SK-N-SH (cell line): Measurements from ENCODE around the gene POGZ. TPM values are rescaled to one million over a fixed set of nuclear protein-coding genes. Genes with fewer than 3 reads are reported as not detected.

ENCODE experiments used
- CTCF ChIA-PET: fragments of 300-600, 350-600 bp; formaldehyde crosslinking; extraction: SDS; loops from one replicate; lab custom pipeline; 2021; lab: Yijun Ruan, JAX
- POLR2A ChIA-PET: fragments of 350-600 bp; sonication (Branson Sonifier 250); formaldehyde crosslinking; extraction: SDS; loops from one replicate; lab custom pipeline; 2020; ENCODE audit warnings: antibody characterized with exemption, inconsistent platforms; lab: Yijun Ruan, JAX
- DNase-seq: peaks from one replicate; pipeline ENCODE4 v3.0.0; 2012
- H2AFZ ChIP-seq: fragments of 200-600 bp; sonication (generic); 2 replicates; pipeline ENCODE4 v1.8.1; 2016; ENCODE audit warnings: antibody characterized with exemption, mild to moderate bottlenecking, low read depth
- H3F3A ChIP-seq: fragments of 200-600 bp; sonication (generic); replicated peaks from 2 replicates; pipeline ENCODE3; 2016; ENCODE audit warnings: antibody characterized with exemption, mild to moderate bottlenecking; ENCODE audit not compliant: insufficient read depth
- H3K27ac ChIP-seq, 2 experiments: fragments of 200-500 bp in 1 of 2; fragments of 200-600 bp in 1 of 2; sonication (Bioruptor generic) in 1 of 2; sonication (generic), shearing (Covaris generic) in 1 of 2; 2 replicates each; pipeline versions ENCODE4 v1.5.1 to v1.6.1; 2014 to 2016; ENCODE audit warnings: low read depth in 2 of 2, inconsistent platforms in 1 of 2, low read length in 1 of 2, mild to moderate bottlenecking in 1 of 2, mixed read lengths in 1 of 2
- H3K27me3 ChIP-seq: fragments of 200-600 bp; sonication (generic), shearing (Covaris generic); 2 replicates; pipeline ENCODE4 v1.6.1; 2016; ENCODE audit warnings: mixed run types; ENCODE audit not compliant: insufficient read depth
- H3K36me3 ChIP-seq, 2 experiments: fragments of 200-500 bp in 1 of 2; fragments of 200-600 bp in 1 of 2; sonication (Bioruptor generic) in 1 of 2; sonication (generic) in 1 of 2; replicated peaks in 1 of 2; 2 replicates each; pipeline versions ENCODE3 to v1.5.1; 2014 to 2016; ENCODE audit warnings: low read length in 1 of 2, mild to moderate bottlenecking in 1 of 2; ENCODE audit not compliant: insufficient read depth in 2 of 2, control insufficient read depth in 1 of 2
- H3K4me1 ChIP-seq, 2 experiments: fragments of 200-500 bp in 1 of 2; fragments of 200-600 bp in 1 of 2; sonication (Bioruptor generic) in 1 of 2; sonication (generic), shearing (Covaris generic) in 1 of 2; 2 replicates each; pipeline versions ENCODE4 v1.5.1 to v1.6.1; 2014 to 2016; ENCODE audit warnings: low read depth in 1 of 2, low read length in 1 of 2, mixed run types in 1 of 2; ENCODE audit not compliant: insufficient read depth in 2 of 2, control insufficient read depth in 1 of 2
- H3K4me2 ChIP-seq: fragments of 200-600 bp; sonication (generic), shearing (Covaris generic); 2 replicates; pipeline ENCODE4 v1.6.1; 2017; ENCODE audit warnings: mixed run types
- H3K4me3 ChIP-seq, 2 experiments: fragments of 200-500 bp in 1 of 2; fragments of 200-600 bp in 1 of 2; sonication (Bioruptor generic) in 1 of 2; sonication (generic), shearing (Covaris generic) in 1 of 2; 2 replicates each; pipeline versions ENCODE4 v1.5.1 to v1.8.1; 2014 to 2016; ENCODE audit warnings: low read depth in 2 of 2, inconsistent platforms in 1 of 2, low read length in 1 of 2, mild to moderate bottlenecking in 1 of 2, mixed read lengths in 1 of 2, moderate library complexity in 1 of 2
- H3K79me2 ChIP-seq: fragments of 200-600 bp; sonication (generic); 2 replicates; pipeline ENCODE4 v1.8.1; 2017; ENCODE audit warnings: mild to moderate bottlenecking; ENCODE audit not compliant: insufficient read depth
- H3K9ac ChIP-seq: fragments of 200-600 bp; sonication (generic); 2 replicates; pipeline ENCODE4 v1.6.1; 2017; ENCODE audit warnings: mixed run types
- H3K9me2 ChIP-seq: fragments of 200-600 bp; sonication (generic); 2 replicates; pipeline ENCODE4 v1.6.1; 2017; ENCODE audit warnings: mixed run types
- H3K9me3 ChIP-seq: fragments of 200-600 bp; sonication (generic); 2 replicates; pipeline ENCODE4 v1.6.1; 2017; ENCODE audit warnings: mixed run types, mild to moderate bottlenecking, moderate library complexity
- H4K20me1 ChIP-seq: fragments of 200-600 bp; sonication (generic); 2 replicates; pipeline ENCODE4 v1.6.1; 2017; ENCODE audit warnings: mild to moderate bottlenecking, mixed run types; ENCODE audit not compliant: insufficient read depth
- CTCF ChIP-seq: fragments of 200-600 bp; sonication (generic); IDR thresholded peaks from 2 replicates; pipeline ENCODE4 v1.6.1; 2017; ENCODE audit warnings: antibody characterized with exemption, mild to moderate bottlenecking, moderate library complexity
- EZH2phosphoT487 ChIP-seq: fragments of 200-600 bp; sonication (generic); IDR thresholded peaks from 2 replicates; pipeline ENCODE4 v1.6.1; 2017; ENCODE audit warnings: low read depth, mixed run types, mild to moderate bottlenecking, antibody characterized with exemption, moderate library complexity, borderline replicate concordance
- FOXM1 ChIP-seq: IDR thresholded peaks from 2 replicates; pipeline ENCODE4 v1.4.0; 2012; ENCODE audit warnings: low read depth, mild to moderate bottlenecking
- GABPA ChIP-seq: IDR thresholded peaks from 2 replicates; pipeline ENCODE4 v1.4.0; 2012; ENCODE audit warnings: low read depth, mild to moderate bottlenecking
- GATA2 ChIP-seq: sonication (generic); formaldehyde crosslinking; IDR thresholded peaks from 2 replicates; pipeline ENCODE4 v1.5.0; 2020; ENCODE audit warnings: mild to moderate bottlenecking, missing genetic modification reagents
- IRF3 ChIP-seq: fragments of 150-350 bp; IDR thresholded peaks from 2 replicates; pipeline ENCODE4 v1.6.1; 2016; ENCODE audit warnings: mild to moderate bottlenecking, low read depth, low read length
- JUND ChIP-seq: IDR thresholded peaks from 2 replicates; pipeline ENCODE4 v1.4.0; 2012
- MEF2A ChIP-seq: IDR thresholded peaks from 2 replicates; pipeline ENCODE4 v1.4.0; 2012; ENCODE audit warnings: low read depth, borderline replicate concordance
- MXI1 ChIP-seq: IDR thresholded peaks from 2 replicates; pipeline ENCODE4 v1.6.1; 2012; ENCODE audit warnings: mild to moderate bottlenecking, low read depth, low read length, improper control_type of control experiment
- NFIC ChIP-seq: IDR thresholded peaks from 2 replicates; pipeline ENCODE4 v1.4.0; 2012; ENCODE audit warnings: borderline replicate concordance
- RAD21 ChIP-seq: IDR thresholded peaks from 2 replicates; pipeline ENCODE4 v1.6.1; 2012; ENCODE audit warnings: mild to moderate bottlenecking, low read length
- RFX5 ChIP-seq: IDR thresholded peaks from 2 replicates; pipeline ENCODE4 v1.6.1; 2012; ENCODE audit warnings: mild to moderate bottlenecking, improper control_type of control experiment, low read length
- RXRA ChIP-seq: IDR thresholded peaks from 2 replicates; pipeline ENCODE4 v1.4.0; 2012; ENCODE audit warnings: low read depth, mild to moderate bottlenecking, borderline replicate concordance
- TAF1 ChIP-seq: IDR thresholded peaks from 2 replicates; pipeline ENCODE4 v1.6.1; 2012; ENCODE audit warnings: low read depth, mild to moderate bottlenecking, low read length, moderate library complexity, borderline replicate concordance
- TCF12 ChIP-seq: IDR thresholded peaks from 2 replicates; pipeline ENCODE4 v1.4.0; 2012
- TEAD4 ChIP-seq: IDR thresholded peaks from 2 replicates; pipeline ENCODE4 v1.4.0; 2012; ENCODE audit warnings: mild to moderate bottlenecking, borderline replicate concordance; ENCODE audit not compliant: insufficient read depth
- USF1 ChIP-seq: IDR thresholded peaks from 2 replicates; pipeline ENCODE4 v1.4.0; 2012; ENCODE audit warnings: low read depth, borderline replicate concordance
- WGBS: methylation state at CpG from one replicate; pipeline ENCODE4 v1.1.6; 2017; ENCODE audit warnings: low lambda C conversion rate; 5-methylcytosine and 5-hydroxymethylcytosine counted together
- polyA plus RNA-seq, 3 experiments: library from polyadenylated mRNA; depleted of rRNA; stranded (reverse); fragments of >200 nt; gene quantifications; 2 replicates each; pipeline ENCODE4 v1.2.3, GENCODE V29; 2012
- TF ChIP-seq, protein P1 (sequence below): IDR thresholded peaks from 2 replicates; pipeline ENCODE4 v1.4.0; 2012; ENCODE audit warnings: low read depth

POGZ gene
- polyA plus RNA-seq, 1 of the 3 experiments (the other 2 are of a cell fraction) = 23.9 TPM

DNA sequence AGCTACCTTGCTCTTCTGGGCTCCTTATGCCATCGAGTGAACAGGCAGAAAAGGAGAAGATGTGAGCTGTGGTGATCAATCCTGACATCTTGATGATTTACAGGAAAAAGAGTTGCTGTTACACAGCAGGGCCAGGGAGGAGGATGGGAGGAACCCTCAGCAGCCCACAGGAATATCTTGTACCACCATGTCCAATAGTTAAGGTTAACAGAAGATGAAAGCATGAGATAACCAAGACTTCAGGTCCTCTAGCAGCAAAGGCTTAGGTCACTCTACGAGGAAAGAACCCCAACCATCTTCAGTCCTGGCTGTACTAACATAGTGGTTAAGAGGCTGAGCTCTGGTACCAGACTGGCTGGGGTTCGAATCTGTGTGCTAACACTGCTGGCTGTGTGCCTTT lies 74.7 kb downstream of the POGZ start:
- H3K4me1 ChIP-seq = no peaks in the 10 kb centered on the region
- no peaks in the 10 kb centered on the region for H3K79me2 ChIP-seq
- no peaks in the 10 kb centered on the region for H3K36me3 ChIP-seq
- TF ChIP-seq JUND (no peak), NFIC (no peak), CTCF (no peak), FOXM1 (no peak), IRF3 (no peak), RAD21 (no peak), GATA2 (CRISPR knock-in tag) (no peak), GABPA (no peak), RXRA (no peak), TAF1 (no peak), MEF2A (no peak), USF1 (no peak)
- TF ChIP-seq, protein P1, sequence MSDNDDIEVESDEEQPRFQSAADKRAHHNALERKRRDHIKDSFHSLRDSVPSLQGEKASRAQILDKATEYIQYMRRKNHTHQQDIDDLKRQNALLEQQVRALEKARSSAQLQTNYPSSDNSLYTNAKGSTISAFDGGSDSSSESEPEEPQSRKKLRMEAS = no peak
- H3K4me3 ChIP-seq = no peak overlapping the region
- H4K20me1 ChIP-seq = no peaks in the 10 kb centered on the region
- H3K9ac ChIP-seq = no peak overlapping the region
- POLR2A ChIA-PET = interaction anchor here (1.3 kb wide), 1 partner anchor 11 kb away, joined by 3 read pairs; no protein-coding TSS in a partner anchor
- no peaks in the 10 kb centered on the region; the same call in 1 of the 2 replicates for H3K27me3 ChIP-seq
- WGBS = 52% methylated on average over 3 of the region's 3 CpGs
- H3F3A ChIP-seq = no peaks in the 10 kb centered on the region
- no peaks in the 10 kb centered on the region for H3K9me2 ChIP-seq
- no peak overlapping the region for H2AFZ ChIP-seq
- H3K27ac ChIP-seq = no peak overlapping the region
- H3K9me3 ChIP-seq = no peaks in the 10 kb centered on the region
- no peak for DNase-seq
- H3K4me2 ChIP-seq = no peak overlapping the region
- CTCF ChIA-PET = interaction anchor here (0.9 to 1.8 kb wide), 3 partner anchors 19 to 83 kb away, joined by 3 to 6 read pairs (median 3); no protein-coding TSS in a partner anchor

- DNase-seq = no peak
- no peaks in the 10 kb centered on the region for H3K9me3 ChIP-seq
- no peaks in the 10 kb centered on the region for H4K20me1 ChIP-seq
- H3K4me1 ChIP-seq = peaks cover 0 to 4% of the 10 kb centered on the region in 2 experiments; a peak in 1 of 4 replicates
- no peak overlapping the region for H3K4me2 ChIP-seq
- H3K9me2 ChIP-seq = no peaks in the 10 kb centered on the region
- H3K79me2 ChIP-seq = no peaks in the 10 kb centered on the region
- H3K36me3 ChIP-seq = no peaks in the 10 kb centered on the region
- CTCF ChIA-PET = no interaction called here
- no peak overlapping the region for H3K9ac ChIP-seq
- no peak overlapping the region for H2AFZ ChIP-seq
- no peak overlapping the region for H3K27ac ChIP-seq
- no peaks in the 10 kb centered on the region; the same call in 1 of the 2 replicates for H3K27me3 ChIP-seq
- H3F3A ChIP-seq = no peaks in the 10 kb centered on the region
- H3K4me3 ChIP-seq = no peak overlapping the region
- 44% methylated on average over 3 of the region's 3 CpGs for WGBS
- POLR2A ChIA-PET = no interaction called here
- TF ChIP-seq TCF12 = no peak
- TF ChIP-seq RXRA = no peak
- TF ChIP-seq CTCF = no peak
- TF ChIP-seq MXI1 = no peak
- TF ChIP-seq TAF1 = no peak
- TF ChIP-seq USF1 = no peak
- TF ChIP-seq GABPA = no peak
- no peak for TF ChIP-seq EZH2phosphoT487
- no peak for TF ChIP-seq RFX5
- TF ChIP-seq TEAD4 = no peak
Measured at GRCh38 chr1:151377150-151377884, 82.0 kb downstream of the POGZ start.
